H1 (cell line): Measurements from ENCODE around the gene ATP5ME. TPM values are rescaled to one million over a fixed set of nuclear protein-coding genes. Genes with fewer than 3 reads are reported as not detected.

ENCODE experiments used
- CTCF ChIA-PET: fragments of 300-600 bp; sonication (Branson Sonifier 250); formaldehyde crosslinking; loops from one replicate; lab custom pipeline; 2021; ENCODE audit not compliant: partially characterized antibody; lab: Charles Lee
- POLR2A ChIA-PET: fragments of 300-600 bp; sonication (Branson Sonifier 250); formaldehyde crosslinking; loops from one replicate; lab custom pipeline; 2021; ENCODE audit warnings: inconsistent platforms; ENCODE audit not compliant: partially characterized antibody; lab: Charles Lee
- DNase-seq, 2 experiments: peaks; one replicate each; pipeline versions ENCODE4 v3.0.0 to v3.0.0-alpha.2; 2010 to 2022; ENCODE audit warnings: low spot score in 2 of 2, low read depth in 1 of 2, mixed read lengths in 1 of 2
- FAIRE-seq: peaks from 2 replicates; lab custom pipeline; 2011; peaks lifted over from hg19 to GRCh38; lab: Jason Lieb, UNC
- H2AFZ ChIP-seq: 2 replicates; pipeline ENCODE4 v1.8.1; 2012; ENCODE audit warnings: low read length, inconsistent platforms
- H2AK5ac ChIP-seq: 2 replicates; pipeline ENCODE4 v1.6.1; 2013; ENCODE audit warnings: low read depth, low read length
- H2BK120ac ChIP-seq: replicated peaks from 2 replicates; pipeline ENCODE3; 2013; ENCODE audit warnings: low read depth, low read length, inconsistent platforms
- H2BK12ac ChIP-seq: 2 replicates; pipeline ENCODE4 v1.6.1; 2013; ENCODE audit warnings: low read depth, low read length
- H2BK15ac ChIP-seq: 2 replicates; pipeline ENCODE4 v1.6.1; 2013; ENCODE audit warnings: low read length
- H2BK20ac ChIP-seq: 2 replicates; pipeline ENCODE4 v1.6.1; 2013; ENCODE audit warnings: low read length
- H2BK5ac ChIP-seq: 2 replicates; pipeline ENCODE4 v1.6.1; 2013; ENCODE audit warnings: low read depth, low read length
- H3K14ac ChIP-seq: 2 replicates; pipeline ENCODE4 v1.6.1; 2013; ENCODE audit warnings: inconsistent platforms; ENCODE audit not compliant: insufficient read length
- H3K18ac ChIP-seq: 2 replicates; pipeline ENCODE4 v1.6.1; 2013; ENCODE audit warnings: low read length; ENCODE audit errors: extremely low read depth
- H3K23ac ChIP-seq: 2 replicates; pipeline ENCODE4 v1.6.1; 2013; ENCODE audit warnings: inconsistent platforms; ENCODE audit not compliant: insufficient read length
- H3K23me2 ChIP-seq: 2 replicates; pipeline ENCODE4 v1.6.1; 2013; ENCODE audit warnings: low read depth, low read length
- H3K27ac ChIP-seq: 2 replicates; pipeline ENCODE4 v1.6.1; 2011; ENCODE audit warnings: low read depth, low read length, inconsistent platforms
- H3K27me3 ChIP-seq, 4 experiments: replicated peaks in 1 of 4; 1 replicate in 1 of 4; 2 replicates in 3 of 4; pipeline versions ENCODE4 v1.6.1 to v1.8.1; 2011 to 2013; ENCODE audit warnings: low read length in 3 of 4, mild to moderate bottlenecking in 3 of 4, inconsistent platforms in 2 of 4, mixed read lengths in 2 of 4, moderate library complexity in 1 of 4; ENCODE audit not compliant: control insufficient read depth in 3 of 4, insufficient read depth in 3 of 4; ENCODE audit errors: extremely low read depth in 1 of 4
- H3K36me3 ChIP-seq, 4 experiments: 2 replicates each; pipeline versions ENCODE4 v1.6.1 to v1.8.1; 2011 to 2013; ENCODE audit warnings: mild to moderate bottlenecking in 4 of 4, low read length in 3 of 4, moderate library complexity in 2 of 4, control low read depth in 1 of 4, inconsistent platforms in 1 of 4; ENCODE audit not compliant: insufficient read depth in 4 of 4, control insufficient read depth in 2 of 4
- H3K4ac ChIP-seq: replicated peaks from 2 replicates; pipeline ENCODE3; 2013; ENCODE audit warnings: low read length, low read depth, mixed read lengths, inconsistent platforms; ENCODE audit not compliant: insufficient read length
- H3K4me1 ChIP-seq, 4 experiments: replicated peaks in 1 of 4; 1 replicate in 1 of 4; 2 replicates in 3 of 4; pipeline versions ENCODE4 v1.6.1 to v1.8.1; 2011 to 2013; ENCODE audit warnings: low read length in 3 of 4, inconsistent platforms in 2 of 4, mixed read lengths in 1 of 4; ENCODE audit not compliant: insufficient read depth in 4 of 4, control insufficient read depth in 3 of 4
- H3K4me2 ChIP-seq, 2 experiments: 2 replicates each; pipeline versions ENCODE4 v1.6.1 to v1.8.1; 2011 to 2013; ENCODE audit warnings: low read depth in 2 of 2, low read length in 2 of 2, control low read depth in 1 of 2, inconsistent platforms in 1 of 2, mild to moderate bottlenecking in 1 of 2; ENCODE audit not compliant: insufficient read depth in 1 of 2
- H3K4me3 ChIP-seq, 4 experiments: fragments of 200-600, 300-600 bp in 1 of 4; sonication (generic), shearing (Covaris generic), sonication (Bioruptor Twin) in 1 of 4; 2 replicates each; pipeline versions ENCODE4 v1.5.1 to v1.8.1; 2011 to 2016; ENCODE audit warnings: low read length in 4 of 4, low read depth in 3 of 4, control low read depth in 2 of 4, inconsistent platforms in 2 of 4, mild to moderate bottlenecking in 2 of 4, mixed read lengths in 1 of 4, moderate library complexity in 1 of 4; ENCODE audit not compliant: insufficient read depth in 2 of 4; ENCODE audit errors: extremely low read depth in 1 of 4
- H3K56ac ChIP-seq: replicated peaks from 2 replicates; pipeline ENCODE3; 2013; ENCODE audit warnings: low read depth, mild to moderate bottlenecking, mixed read lengths, low read length, inconsistent platforms; ENCODE audit not compliant: insufficient read length
- H3K79me1 ChIP-seq: 2 replicates; pipeline ENCODE4 v1.6.1; 2013; ENCODE audit warnings: low read depth, low read length, control low read depth
- H3K79me2 ChIP-seq, 2 experiments: 2 replicates each; pipeline versions ENCODE4 v1.6.1 to v1.8.1; 2012 to 2013; ENCODE audit warnings: low read length in 2 of 2, mild to moderate bottlenecking in 2 of 2, inconsistent platforms in 1 of 2; ENCODE audit not compliant: insufficient read depth in 2 of 2, control insufficient read depth in 1 of 2
- H3K9ac ChIP-seq, 4 experiments: replicated peaks in 1 of 4; 1 replicate in 1 of 4; 2 replicates in 3 of 4; pipeline versions ENCODE4 v1.6.1 to v1.8.1; 2011 to 2013; ENCODE audit warnings: low read depth in 3 of 4, low read length in 3 of 4, control low read depth in 2 of 4, mild to moderate bottlenecking in 2 of 4, moderate library complexity in 2 of 4, inconsistent platforms in 1 of 4; ENCODE audit errors: extremely low read depth in 1 of 4
- H3K9me3 ChIP-seq, 2 experiments: 2 replicates each; pipeline versions ENCODE4 v1.6.1 to v1.8.1; 2012 to 2013; ENCODE audit warnings: mild to moderate bottlenecking in 2 of 2, moderate library complexity in 2 of 2, control low read depth in 1 of 2, inconsistent platforms in 1 of 2, low read depth in 1 of 2, low read length in 1 of 2, mixed read lengths in 1 of 2; ENCODE audit not compliant: insufficient read depth in 2 of 2
- H4K20me1 ChIP-seq, 2 experiments: replicated peaks in 1 of 2; 2 replicates each; pipeline versions ENCODE3 to v1.8.1; 2011 to 2013; ENCODE audit warnings: inconsistent platforms in 2 of 2, low read length in 2 of 2, mild to moderate bottlenecking in 1 of 2; ENCODE audit not compliant: insufficient read depth in 2 of 2, control insufficient read depth in 1 of 2
- H4K5ac ChIP-seq: 2 replicates; pipeline ENCODE4 v1.6.1; 2013; ENCODE audit warnings: low read length, low read depth, mixed read lengths, inconsistent platforms; ENCODE audit not compliant: insufficient read length
- H4K8ac ChIP-seq: 2 replicates; pipeline ENCODE4 v1.8.0; 2013; ENCODE audit warnings: mild to moderate bottlenecking, moderate library complexity, low read length, inconsistent platforms; ENCODE audit not compliant: insufficient read depth; ENCODE audit errors: extremely low read depth
- H4K91ac ChIP-seq: replicated peaks from 2 replicates; pipeline ENCODE3; 2013; ENCODE audit warnings: low read length, mixed read lengths, inconsistent platforms; ENCODE audit not compliant: insufficient read length
- CBX8 ChIP-seq: fragments of 300-800, 300-1000 bp; sonication (generic); IDR thresholded peaks from 2 replicates; pipeline ENCODE4 v1.7.1; 2016; ENCODE audit warnings: low read depth, low read length, borderline replicate concordance
- EGR1 ChIP-seq: IDR thresholded peaks from 2 replicates; pipeline ENCODE4 v1.6.1; 2011; ENCODE audit warnings: low read depth, low read length, borderline replicate concordance
- EP300 ChIP-seq, 2 experiments: IDR thresholded peaks; 1 replicate in 1 of 2; 2 replicates in 1 of 2; pipeline ENCODE4 v1.6.1; 2011 to 2012; ENCODE audit warnings: low read depth in 2 of 2, low read length in 2 of 2, mild to moderate bottlenecking in 2 of 2, borderline replicate concordance in 1 of 2, inconsistent platforms in 1 of 2, moderate library complexity in 1 of 2
- EZH2 ChIP-seq: fragments of 200-600 bp; sonication (generic); IDR thresholded peaks from 2 replicates; pipeline ENCODE4 v1.7.1; 2012; ENCODE audit warnings: low read depth, mild to moderate bottlenecking, moderate library complexity, low read length, inconsistent platforms; ENCODE audit not compliant: severe bottlenecking
- FOSL1 ChIP-seq: IDR thresholded peaks from 2 replicates; pipeline ENCODE4 v1.6.1; 2011; ENCODE audit warnings: mild to moderate bottlenecking, low read depth, low read length, moderate library complexity; ENCODE audit not compliant: insufficient read depth
- GABPA ChIP-seq: IDR thresholded peaks from 2 replicates; pipeline ENCODE4 v1.6.1; 2011; ENCODE audit warnings: mild to moderate bottlenecking, low read length, moderate library complexity, borderline replicate concordance; ENCODE audit not compliant: insufficient read depth
- HDAC6 ChIP-seq: IDR thresholded peaks from one replicate; pipeline ENCODE4 v1.7.1; 2012; ENCODE audit warnings: low read depth, mild to moderate bottlenecking, inconsistent platforms, low read length, moderate library complexity
- JUND ChIP-seq: IDR thresholded peaks from 2 replicates; pipeline ENCODE4 v1.6.1; 2011; ENCODE audit warnings: mild to moderate bottlenecking, improper control_type of control experiment, low read length
- POLR2AphosphoS5 ChIP-seq: IDR thresholded peaks from 2 replicates; pipeline ENCODE4 v1.6.1; 2011; ENCODE audit warnings: low read depth, low read length
- RNF2 ChIP-seq: fragments of 200-900, 300-1000 bp; sonication (generic); IDR thresholded peaks from 2 replicates; pipeline ENCODE4 v1.7.1; 2016; ENCODE audit warnings: borderline replicate concordance, low read depth, mild to moderate bottlenecking, antibody characterized with exemption, low read length; ENCODE audit not compliant: poor library complexity, severe bottlenecking; ENCODE audit errors: missing control alignments
- SUZ12 ChIP-seq: fragments of 200-600 bp; sonication (generic); IDR thresholded peaks from 2 replicates; pipeline ENCODE4 v1.6.1; 2012; ENCODE audit warnings: mild to moderate bottlenecking, inconsistent platforms, low read length, moderate library complexity, mixed read lengths
- TAF1 ChIP-seq: IDR thresholded peaks from 2 replicates; pipeline ENCODE4 v1.6.1; 2011; ENCODE audit warnings: mild to moderate bottlenecking, low read depth, low read length
- TEAD4 ChIP-seq: IDR thresholded peaks from 2 replicates; pipeline ENCODE4 v1.6.1; 2012; ENCODE audit warnings: low read depth, low read length, inconsistent platforms, mixed read lengths
- whole genome bisulfite sequencing, 2 experiments: shearing (Covaris generic) in 1 of 2; methylation state at CpG; one replicate each; pipeline versions ENCODE4 v1.1.6 to v1.1.7; 2013 to 2015; ENCODE audit warnings: low lambda C conversion rate in 2 of 2, mixed read lengths in 2 of 2, inconsistent platforms in 1 of 2, low coverage in 1 of 2, missing lambda C conversion rate in 1 of 2; ENCODE audit not compliant: insufficient replicate concordance in 2 of 2, insufficient coverage in 1 of 2, insufficient read length in 1 of 2; ENCODE audit errors: extremely low coverage in 1 of 2, missing lambda C conversion rate in 1 of 2; 5-methylcytosine and 5-hydroxymethylcytosine counted together
- polyA plus RNA-seq, 7 experiments: library from polyadenylated mRNA; depleted of rRNA in 3 of 7; stranded (reverse) in 5 of 7; unstranded in 2 of 7; fragments of >200 nt in 5 of 7; fragments of 200-250 nt in 2 of 7; gene quantifications; 1 replicate in 5 of 7; 2 replicates in 1 of 7; 4 replicates in 1 of 7; pipeline versions ENCODE4 v1.2.1 to v1.2.3, GENCODE V29; 2011 to 2013; ENCODE audit warnings: missing spikeins in 2 of 7, mixed read lengths in 2 of 7
- total RNA-seq: library from RNA; stranded (reverse); fragmentation: NEBNext Ultra II Directional; extraction: Animal tissue kit (Norgen Biotek cat#: 25700); gene quantifications from 2 replicates; pipeline ENCODE4 v1.2.1, GENCODE V29; 2021

Gene ATP5ME
- total and polyA plus RNA-seq, 2 of the 8 experiments (the other 6 are each of a cell fraction or from before 2014, with no cell fraction given): 375 to 450 TPM

DNA sequence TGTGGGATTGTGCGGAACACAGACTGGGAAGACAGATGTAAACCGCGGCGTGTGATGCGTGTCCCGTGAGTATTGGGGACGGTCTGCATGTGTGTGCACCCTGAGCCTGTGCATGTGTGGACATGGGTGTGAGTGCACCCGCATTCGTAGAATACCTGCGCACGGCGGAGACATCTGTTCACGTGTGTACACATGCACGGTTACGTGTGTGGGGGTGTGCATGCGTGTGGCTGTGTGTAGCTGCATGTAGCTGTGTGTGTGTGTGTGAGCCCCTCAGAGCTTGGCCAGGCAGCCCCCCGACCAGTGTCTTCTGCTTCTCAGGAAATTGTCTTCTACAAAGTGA is 19.6 kb downstream of the ATP5ME start:
- no peaks in the 10 kb centered on the region; a peak in 1 of 8 replicates for H3K36me3 ChIP-seq
- no peak overlapping the region for H4K8ac ChIP-seq
- H3K9ac ChIP-seq: no peak overlapping the region
- peaks cover 0 to 11% (median 0%) of the 10 kb centered on the region in 4 experiments; a peak in 2 of 7 replicates for H3K27me3 ChIP-seq
- H4K91ac ChIP-seq: no peak overlapping the region
- no peak overlapping the region for H3K18ac ChIP-seq
- DNase-seq: no peak
- H3K4me3 ChIP-seq: no peak overlapping the region
- no peak overlapping the region for H3K56ac ChIP-seq
- H2BK12ac ChIP-seq: no peak overlapping the region
- no peak overlapping the region for H2AK5ac ChIP-seq
- H4K5ac ChIP-seq: no peak overlapping the region
- TF ChIP-seq EZH2 (no peak), CBX8 (no peak), EP300 (IDR thresholded peaks at IDR 0.05; ENCODE audit: borderline replicate concordance in 1 of 2, low read depth in 2 of 2, low read length in 2 of 2) (no peak), EGR1 (no peak), SUZ12 (no peak), TAF1 (no peak), RNF2 (no peak), JUND (no peak), GABPA (no peak), HDAC6 (no peak), POLR2AphosphoS5 (no peak), FOSL1 (no peak), TEAD4 (no peak)
- no peak overlapping the region for H2BK15ac ChIP-seq
- H4K20me1 ChIP-seq: peaks cover 0 to 12% of the 10 kb centered on the region in 2 experiments
- H3K79me2 ChIP-seq: no peaks in the 10 kb centered on the region
- no peak for FAIRE-seq
- H2AFZ ChIP-seq: no peak overlapping the region
- H3K23ac ChIP-seq: no peak overlapping the region
- no peak overlapping the region for H3K4ac ChIP-seq
- H2BK120ac ChIP-seq: no peak overlapping the region
- H3K4me1 ChIP-seq: no peaks in the 10 kb centered on the region
- H2BK5ac ChIP-seq: no peak overlapping the region
- no peak overlapping the region for H3K14ac ChIP-seq
- H3K79me1 ChIP-seq: no peaks in the 10 kb centered on the region
- no peaks in the 10 kb centered on the region; the same call in 1 of the 2 replicates for H3K23me2 ChIP-seq
- no peak overlapping the region for H3K27ac ChIP-seq
- no peak overlapping the region for H3K4me2 ChIP-seq
- ChIA-PET CTCF (no interaction called here), POLR2A (interaction anchor here (0.6 to 3.1 kb wide), 4 partner anchors 9 to 55 kb away, joined by 3 to 11 read pairs (median 6); no protein-coding TSS in a partner anchor)
- WGBS, 2 experiments: 94% methylated on average over 16 of the region's 17 CpGs; no CpG with 5 or more reads in 1 of the 2 experiments
- H3K9me3 ChIP-seq: no peaks in the 10 kb centered on the region
- no peak overlapping the region for H2BK20ac ChIP-seq
